HepG2 (cell line): Measurements from ENCODE around the gene LMAN2. TPM values are rescaled to one million over a fixed set of nuclear protein-coding genes. Genes with fewer than 3 reads are reported as not detected.

Experiments used
- AHR ChIP-seq: IDR thresholded peaks from 2 replicates; pipeline ENCODE4 v1.6.1; 2018; ENCODE audit warnings: missing genetic modification reagents, missing compliant biosample characterization
- ATF6 ChIP-seq: sonication (generic); formaldehyde crosslinking; conservative IDR thresholded peaks from 2 replicates; pipeline ENCODE4 v1.4.0; 2020; ENCODE audit warnings: missing genetic modification reagents
- CBFB ChIP-seq: sonication (generic); formaldehyde crosslinking; IDR thresholded peaks from 2 replicates; pipeline ENCODE4 v1.4.0; 2020; ENCODE audit warnings: missing genetic modification reagents
- FOXJ3 ChIP-seq: sonication (generic); formaldehyde crosslinking; IDR thresholded peaks from 2 replicates; pipeline ENCODE4 v1.4.0; 2020; ENCODE audit warnings: missing genetic modification reagents, mild to moderate bottlenecking, borderline replicate concordance
- GATA4 ChIP-seq: sonication (generic); IDR thresholded peaks from 2 replicates; pipeline ENCODE4 v1.6.1; 2016; ENCODE audit warnings: antibody characterized with exemption, low read depth, borderline replicate concordance
- HINFP ChIP-seq: sonication (generic); formaldehyde crosslinking; IDR thresholded peaks from 2 replicates; pipeline ENCODE4 v1.4.0; 2020; ENCODE audit warnings: low read depth, mild to moderate bottlenecking, missing genetic modification reagents
- KDM2A ChIP-seq: sonication (generic); formaldehyde crosslinking; IDR thresholded peaks from 2 replicates; pipeline ENCODE4 v1.4.0; 2020; ENCODE audit warnings: low read depth, missing genetic modification reagents, borderline replicate concordance
- KMT2B ChIP-seq: IDR thresholded peaks from 2 replicates; pipeline ENCODE4 v1.6.1; 2016; ENCODE audit warnings: missing genetic modification reagents, missing compliant biosample characterization
- NCOR1 ChIP-seq: fragments of 200-600 bp; sonication (generic); IDR thresholded peaks from 2 replicates; pipeline ENCODE4 v1.7.0; 2017; ENCODE audit warnings: antibody characterized with exemption, low read length, borderline replicate concordance
- RAD21 ChIP-seq: fragments of 450-650 bp; formaldehyde crosslinking; IDR thresholded peaks from 2 replicates; pipeline ENCODE4 v1.5.0; 2020; ENCODE audit warnings: mild to moderate bottlenecking
- SRSF1 ChIP-seq: fragments of 200-400 bp; formaldehyde crosslinking; optimal IDR thresholded peaks from 2 replicates; pipeline ENCODE3; 2017; ENCODE audit warnings: mild to moderate bottlenecking, low read depth, low read length, moderate library complexity
- TEF ChIP-seq: sonication (generic); formaldehyde crosslinking; IDR thresholded peaks from 2 replicates; pipeline ENCODE4 v1.5.0; 2020; ENCODE audit warnings: missing genetic modification reagents
- U2AF2 ChIP-seq: fragments of 200-400 bp; formaldehyde crosslinking; IDR thresholded peaks from 2 replicates; pipeline ENCODE4 v1.6.1; 2017; ENCODE audit warnings: low read depth, mild to moderate bottlenecking, low read length
- ZBTB10 ChIP-seq: sonication (generic); formaldehyde crosslinking; IDR thresholded peaks from 2 replicates; pipeline ENCODE4 v1.4.0; 2020; ENCODE audit warnings: missing genetic modification reagents, borderline replicate concordance
- ZFP90 ChIP-seq: sonication (generic); formaldehyde crosslinking; IDR thresholded peaks from 2 replicates; pipeline ENCODE4 v1.8.0; 2022; ENCODE audit warnings: missing genetic modification reagents, mild to moderate bottlenecking, inconsistent platforms, borderline replicate concordance
- ZFP91 ChIP-seq: sonication (generic); formaldehyde crosslinking; IDR thresholded peaks from 2 replicates; pipeline ENCODE4 v1.9.0; 2022; ENCODE audit warnings: missing genetic modification reagents, mild to moderate bottlenecking, borderline replicate concordance
- ZKSCAN5 ChIP-seq: sonication (generic); formaldehyde crosslinking; IDR thresholded peaks from 2 replicates; pipeline ENCODE4 v1.5.1; 2020; ENCODE audit warnings: mild to moderate bottlenecking, missing genetic modification reagents
- ZNF550 ChIP-seq: sonication (generic); formaldehyde crosslinking; IDR thresholded peaks from 2 replicates; pipeline ENCODE4 v1.4.0; 2020; ENCODE audit warnings: mild to moderate bottlenecking, missing genetic modification reagents, borderline replicate concordance
- ZNF709 ChIP-seq: sonication (generic); formaldehyde crosslinking; IDR thresholded peaks from 2 replicates; pipeline ENCODE4 v1.5.0; 2020; ENCODE audit warnings: mild to moderate bottlenecking, missing genetic modification reagents
- polyA plus RNA-seq, 8 experiments: library from polyadenylated mRNA; depleted of rRNA in 3 of 8; stranded (reverse) in 7 of 8; unstranded in 1 of 8; fragments of >200 nt; fragmentation: Illumina TruSeq in 4 of 8; extraction: Trizol in 4 of 8; gene quantifications; 2 replicates each; pipeline versions ENCODE4 v1.2.1 to v1.2.3, GENCODE V29; 2011 to 2016; ENCODE audit warnings: low read depth in 4 of 8, missing spikeins in 1 of 8, mixed read lengths in 1 of 8; ENCODE audit not compliant: insufficient read depth in 1 of 8
- total RNA-seq, 5 experiments: library from RNA; depleted of rRNA; stranded (reverse); fragments of >200 nt; fragmentation: Illumina TruSeq; extraction: Trizol; gene quantifications; 2 replicates each; pipeline ENCODE4 v1.2.3, GENCODE V29; 2016; ENCODE audit warnings: low read depth in 1 of 5

The LMAN2 gene
- total and polyA plus RNA-seq, 2 of the 13 experiments (the other 11 are each of a cell fraction or from before 2014, with no cell fraction given) = 191 to 197 TPM

GRCh38 chr5:177351392-177352329 lies at the start of gene LMAN2 (continued):
- TF ChIP-seq KDM2A (peak; percentile 77), KMT2B (CRISPR knock-in tag) (peak; percentile 89), ZFP90 (0 out of 2 replicates have a peak, but pooled peaks have one; percentile 76), ZKSCAN5 (0 out of 2 replicates have a peak, but pooled peaks have one; percentile 16), GATA4 (no peak), ZNF709 (CRISPR knock-in tag) (no peak), ATF6 (CRISPR knock-in tag) (peak; percentile 89), TEF (CRISPR knock-in tag) (0 out of 2 replicates have a peak, but pooled peaks have one; percentile 45), ZBTB10 (CRISPR knock-in tag) (0 out of 2 replicates have a peak, but pooled peaks have one; percentile 39), FOXJ3 (no peak), AHR (peak; percentile 61; the same call in 1 of the 2 replicates), CBFB (CRISPR knock-in tag) (peak; percentile 44), HINFP (CRISPR knock-in tag) (peak; percentile 28; the same call in 1 of the 2 replicates), NCOR1 (peak; percentile 21; the same call in 1 of the 2 replicates), ZNF550 (no peak), U2AF2 (no peak), RAD21 (CRISPR knock-in tag) (peak; percentile 27; the same call in 1 of the 2 replicates), ZFP91 (CRISPR knock-in tag) (peak; percentile 87; the same call in 1 of the 2 replicates), SRSF1 (peak; percentile 83)
